HG03103 (cell line): ENCODE results near the gene ST6GALNAC4.
"Not testable (repeated sequence)": the region's sequence is repeated elsewhere in the genome, so short reads cannot be mapped to it uniquely, and the experiment has no call there.

Experiments used
- ATAC-seq: cut with Tn5 transposase; IDR thresholded peaks from one replicate; pipeline ENCODE4 v1.9.1; 2021; ENCODE audit warnings: low read depth; ENCODE audit not compliant: unreplicated experiment

Gene ST6GALNAC4

DNA sequence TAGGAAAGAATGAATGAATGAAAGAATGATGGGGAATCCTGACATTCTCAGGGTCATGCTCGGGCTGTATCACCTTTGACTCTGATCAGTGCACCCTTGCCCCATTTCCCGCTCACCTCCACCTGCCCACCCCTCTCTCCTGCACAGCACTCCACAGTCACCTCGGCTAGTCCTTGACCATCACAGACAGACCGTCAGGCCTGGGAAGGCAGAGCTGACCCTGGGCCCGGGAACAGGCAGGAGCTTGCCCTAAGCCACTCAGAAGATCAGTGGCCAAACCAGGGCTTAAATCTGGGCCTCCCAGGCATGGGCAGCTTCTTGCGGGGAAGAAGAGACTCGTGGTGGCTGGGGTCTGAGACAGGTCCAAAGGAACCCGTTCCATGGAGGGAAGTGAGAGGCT lies 21.0 kb downstream of the ST6GALNAC4 start:
- ATAC-seq, result no peak

DNA sequence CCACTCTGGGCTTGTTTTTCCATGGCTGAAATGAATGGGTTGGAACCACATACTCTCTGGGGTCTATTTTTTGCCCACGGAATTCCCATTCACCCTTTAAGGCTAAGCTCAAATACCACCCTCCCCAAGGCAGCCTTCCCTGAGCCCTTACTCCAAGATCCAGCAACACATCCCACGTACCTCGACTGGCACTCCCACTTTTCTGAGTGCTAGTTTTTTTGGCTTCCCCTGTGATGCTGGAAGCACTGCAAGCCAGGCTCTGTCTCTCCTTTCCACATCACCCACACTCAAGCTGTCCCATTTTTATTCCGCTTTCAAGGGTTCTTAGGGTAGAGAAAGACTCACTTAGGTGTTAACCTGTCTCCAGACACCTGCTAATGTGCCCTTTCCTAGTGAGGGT lies 23.4 kb downstream of the ST6GALNAC4 start:
- ATAC-seq, result no peak

DNA sequence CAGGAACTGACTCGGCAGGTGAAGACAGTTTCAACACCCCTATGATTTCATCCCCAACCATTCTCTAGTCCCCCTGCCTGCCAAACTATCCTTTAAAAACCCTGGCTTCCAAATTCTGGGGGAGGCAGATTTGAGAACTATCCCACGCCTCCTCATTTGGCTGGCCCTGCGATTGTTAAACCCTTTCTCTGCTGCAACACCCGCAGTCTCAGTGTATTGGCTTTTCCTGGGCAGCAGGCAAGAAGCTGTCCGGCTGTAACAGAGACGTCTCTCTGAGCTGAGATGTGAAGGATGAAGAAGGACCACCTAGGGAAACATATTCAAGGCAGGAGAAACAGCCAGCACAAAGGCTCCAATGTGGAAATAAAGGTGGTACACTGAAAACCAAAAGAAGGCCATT lies 24.0 kb downstream of the ST6GALNAC4 start:
- no peak for ATAC-seq

DNA sequence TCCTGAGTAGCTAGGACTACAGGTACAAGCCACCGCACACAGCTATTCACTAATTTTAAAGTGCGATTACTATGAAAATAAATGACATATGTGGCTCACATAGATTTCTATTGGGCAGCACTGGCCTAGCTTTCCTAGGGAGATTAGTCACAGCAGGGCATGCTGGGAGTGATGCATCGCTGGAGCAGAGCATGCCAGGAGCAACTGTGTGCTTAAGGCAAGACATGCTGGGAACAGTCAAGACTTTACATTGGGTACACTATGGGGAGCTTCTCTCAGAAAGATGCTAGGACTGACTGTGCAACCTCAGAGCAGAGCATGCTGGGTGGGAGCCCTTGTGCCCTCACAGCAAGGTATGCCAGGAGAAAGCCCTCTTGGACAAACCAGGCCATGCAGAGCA lies 26.8 kb downstream of the ST6GALNAC4 start:
- no peak for ATAC-seq

DNA sequence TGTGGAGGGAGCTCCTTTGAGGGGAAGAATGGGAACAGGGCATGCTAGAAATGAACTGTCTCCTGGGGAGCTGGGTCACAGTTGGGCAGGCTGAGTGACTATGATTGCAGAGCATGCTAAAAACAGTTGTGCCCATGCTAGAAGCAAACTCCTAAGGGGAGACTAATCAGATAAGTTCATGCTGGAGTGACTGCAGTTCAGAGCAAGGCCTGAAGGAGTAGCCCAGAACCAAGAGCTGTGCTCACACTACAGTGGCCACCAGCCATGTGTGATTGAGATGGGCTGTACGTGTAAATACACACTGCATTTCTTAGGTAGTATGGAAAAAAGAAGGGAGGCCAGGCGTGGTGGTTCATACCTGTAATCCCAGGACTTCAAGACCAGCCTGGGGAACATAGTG lies 29.0 kb downstream of the ST6GALNAC4 start:
- no peak for ATAC-seq

DNA sequence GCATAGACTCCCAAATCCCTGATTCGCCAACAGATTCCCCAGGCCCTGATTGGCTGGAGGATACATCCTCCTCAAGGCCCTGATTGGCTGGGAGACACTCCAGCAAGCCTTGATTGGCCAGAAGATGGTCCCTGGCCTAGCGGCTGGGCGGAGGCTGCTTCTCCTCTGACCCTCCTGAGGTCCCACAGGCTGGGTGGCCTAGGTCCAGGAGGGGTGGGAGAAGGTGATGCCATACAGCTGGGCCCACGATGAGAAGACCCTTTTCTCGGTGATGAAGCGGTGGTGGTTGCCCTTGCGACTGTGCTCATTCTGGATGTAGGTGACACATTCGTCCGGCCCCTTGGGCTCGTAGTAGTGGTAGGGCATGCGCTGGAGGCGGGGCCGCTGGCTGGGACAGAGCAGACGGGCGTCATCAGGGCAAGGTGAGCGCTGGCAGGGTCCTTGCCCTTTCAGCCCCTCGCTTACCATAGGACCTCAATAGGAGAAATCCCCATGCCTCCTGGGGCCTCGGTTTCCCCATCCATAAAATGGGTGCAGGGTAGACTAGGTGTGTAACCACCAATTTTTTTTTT lies 30.4 kb downstream of the ST6GALNAC4 start:
- no peak for ATAC-seq

DNA sequence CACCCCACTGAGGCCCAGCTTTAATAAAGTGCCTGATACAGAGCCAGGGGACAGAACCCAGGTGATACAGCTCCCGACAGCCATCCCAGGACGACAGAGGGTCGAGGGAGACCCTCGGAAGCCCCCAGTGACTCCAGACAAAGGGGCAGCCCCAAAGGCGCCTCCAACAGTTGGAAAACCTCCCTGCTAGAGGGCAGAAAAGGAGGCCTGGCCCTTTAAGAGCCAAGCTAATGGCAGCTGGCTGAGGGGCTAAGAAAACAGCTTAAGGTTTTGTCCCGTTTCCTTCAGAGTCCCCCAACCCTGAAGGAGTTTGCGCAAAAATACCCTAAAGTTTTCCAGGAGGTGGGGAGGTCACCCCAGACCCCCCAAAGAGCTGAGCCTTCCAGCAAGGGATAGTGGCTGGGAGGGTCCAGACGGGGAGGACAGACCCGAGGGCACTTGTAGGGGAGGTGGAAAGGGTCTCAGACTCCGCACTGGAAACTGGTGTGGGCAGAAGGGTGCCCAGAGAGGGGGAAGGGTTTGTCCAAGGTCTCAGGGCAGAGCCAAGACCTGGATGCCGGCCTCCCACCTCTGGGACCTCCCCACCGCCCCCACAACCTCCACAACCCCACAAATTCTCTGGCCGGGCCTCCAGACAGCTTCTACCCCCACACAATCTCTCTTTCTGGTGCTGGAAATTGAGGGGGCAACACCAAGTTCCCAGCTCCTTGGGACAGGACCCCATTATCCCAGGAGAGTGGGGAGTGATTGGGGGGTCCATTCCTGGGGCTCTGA lies 31.1 kb downstream of the ST6GALNAC4 start:
- ATAC-seq, result no peak

DNA sequence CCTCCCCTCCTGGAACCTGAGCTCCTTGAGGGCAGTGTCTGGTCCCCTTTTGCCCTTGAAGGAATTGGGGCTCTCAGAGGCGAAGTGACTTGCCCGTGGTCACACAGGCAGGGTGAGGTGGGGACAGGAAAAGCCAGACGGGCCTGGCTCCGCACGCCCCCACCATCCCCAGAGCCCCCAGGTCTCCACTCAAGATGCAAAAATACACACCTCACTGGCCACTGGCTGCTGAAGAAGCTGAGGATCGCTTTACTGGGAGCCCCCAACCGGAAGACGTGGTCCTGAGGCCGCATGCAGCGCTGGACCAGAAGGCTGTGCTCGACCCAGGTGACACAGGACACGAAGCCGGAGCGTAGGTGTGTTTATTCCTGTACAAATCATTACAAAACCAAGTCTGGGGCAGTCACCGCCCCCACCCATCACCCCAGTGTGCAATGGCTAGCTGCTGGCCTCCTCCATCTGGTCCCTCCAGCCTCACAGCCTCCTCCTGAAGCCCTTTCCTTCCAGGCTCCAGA lies 31.8 kb downstream of the ST6GALNAC4 start:
- ATAC-seq, result no peak

DNA sequence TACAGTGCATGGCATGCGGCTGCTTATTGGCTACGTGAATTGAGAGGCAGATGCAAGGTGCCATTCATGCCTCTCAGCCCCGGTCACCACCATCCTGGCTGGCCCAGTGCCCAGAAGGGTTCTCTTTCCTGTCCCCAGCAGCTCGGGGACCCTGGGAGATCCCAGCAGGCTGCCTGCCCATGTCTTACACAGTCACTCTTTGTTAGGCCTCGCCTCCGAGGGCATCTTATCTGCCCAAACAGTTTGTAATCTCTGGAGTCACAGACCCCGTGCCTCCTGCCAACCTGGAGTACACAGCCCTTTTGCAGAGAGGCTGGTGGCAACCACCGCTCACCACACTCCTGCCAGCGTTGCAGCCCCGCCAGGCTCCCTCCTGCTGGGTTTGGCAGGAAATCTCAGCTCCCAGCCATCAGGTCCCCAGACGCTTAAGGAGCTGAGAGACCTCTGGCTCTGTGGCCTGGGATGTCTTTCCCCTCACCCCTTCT lies 32.4 kb downstream of the ST6GALNAC4 start:
- no peak for ATAC-seq

DNA sequence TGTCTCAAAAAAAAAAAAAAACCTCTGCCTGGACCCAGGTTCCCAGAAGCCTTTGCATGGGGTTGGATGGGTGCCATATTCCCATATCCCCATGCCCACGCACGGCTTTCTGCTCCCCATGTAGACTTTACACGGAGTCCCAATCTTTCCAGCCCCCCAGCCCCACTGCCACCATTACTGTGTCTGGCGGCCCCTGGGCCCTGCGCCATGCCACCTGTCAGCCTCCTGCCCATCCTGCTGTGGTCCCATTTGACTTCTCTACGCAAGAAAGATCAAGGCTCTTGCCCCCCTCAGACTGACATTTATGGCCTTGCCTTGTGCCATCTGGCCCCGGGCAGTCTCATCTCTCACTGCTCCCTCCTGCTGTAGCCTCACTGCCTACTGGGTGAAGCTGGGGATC lies 32.9 kb downstream of the ST6GALNAC4 start:
- no peak for ATAC-seq

DNA sequence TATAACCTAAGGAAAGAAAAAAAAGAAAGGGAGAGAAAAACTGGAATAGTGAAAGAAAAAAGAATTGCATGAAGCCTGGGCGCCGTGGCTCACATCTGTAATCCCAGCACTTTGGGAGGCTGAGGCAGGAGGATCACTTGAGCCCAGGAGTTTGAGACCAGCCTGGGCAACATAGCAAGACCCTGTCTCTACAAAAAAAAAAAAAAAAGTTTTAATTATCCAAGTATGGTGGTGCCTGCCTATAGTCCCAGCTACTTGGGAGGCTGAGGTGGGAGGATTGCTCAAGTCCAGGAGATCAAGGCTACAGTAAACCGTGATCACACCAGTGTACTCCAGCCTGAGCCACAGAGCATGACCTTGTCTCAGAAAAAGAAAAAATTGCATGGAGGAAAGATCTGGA lies 35.1 kb downstream of the ST6GALNAC4 start:
- ATAC-seq, result not testable (repeated sequence)

DNA sequence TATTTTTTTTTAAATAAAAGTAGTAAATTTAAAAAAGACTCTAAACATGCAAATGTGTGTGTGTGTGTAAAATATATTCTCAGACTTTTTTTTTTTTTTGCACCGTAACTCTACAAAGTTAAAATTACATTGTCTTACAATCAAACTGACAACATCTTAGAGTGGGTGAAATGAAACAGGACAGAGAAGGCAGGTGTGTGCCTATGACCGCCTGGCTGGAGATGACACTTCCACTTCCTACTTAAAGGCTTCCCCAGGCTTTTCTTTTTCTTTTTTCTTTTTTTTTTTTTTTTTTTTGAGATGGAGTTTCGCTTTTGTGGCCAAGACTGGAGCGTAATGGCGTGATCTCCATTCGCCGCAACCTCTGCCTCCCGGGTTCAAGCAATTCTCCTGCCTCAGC lies 36.7 kb downstream of the ST6GALNAC4 start:
- ATAC-seq, result no peak

DNA sequence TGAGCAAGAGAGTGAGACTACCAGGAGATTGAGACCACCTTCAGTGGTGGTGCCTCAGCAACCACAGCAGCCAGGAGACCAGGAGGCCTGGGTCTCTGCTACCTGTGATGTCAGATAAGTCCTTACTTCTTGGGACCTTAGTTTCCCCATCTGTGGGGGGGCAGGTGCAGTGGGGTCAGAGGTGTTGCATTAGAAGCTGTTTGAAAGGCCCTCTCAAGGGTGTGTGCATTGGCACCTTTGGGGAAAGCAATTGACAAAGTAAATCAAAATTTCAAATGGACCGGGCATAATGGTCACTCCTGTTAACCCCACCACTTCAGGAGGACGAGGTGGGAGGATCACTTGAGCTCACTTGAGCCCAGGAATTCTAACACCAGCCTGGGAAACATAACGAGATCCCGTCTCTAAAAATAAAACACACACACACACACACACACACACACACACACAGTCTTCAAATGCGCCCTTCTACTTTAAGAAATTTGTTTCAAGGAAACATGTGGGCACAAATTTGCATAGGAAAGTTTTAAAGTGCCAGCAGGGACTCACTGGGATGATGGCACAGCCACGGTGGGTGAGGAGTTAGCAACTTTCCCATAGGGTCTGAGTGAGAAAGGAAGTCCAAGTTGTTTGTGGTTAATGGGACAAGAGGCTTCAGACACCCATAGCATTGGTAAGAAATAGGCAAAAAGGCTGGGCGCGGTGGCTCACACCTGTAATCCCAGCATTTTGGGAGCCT lies 38.0 kb downstream of the ST6GALNAC4 start:
- no peak for ATAC-seq

DNA sequence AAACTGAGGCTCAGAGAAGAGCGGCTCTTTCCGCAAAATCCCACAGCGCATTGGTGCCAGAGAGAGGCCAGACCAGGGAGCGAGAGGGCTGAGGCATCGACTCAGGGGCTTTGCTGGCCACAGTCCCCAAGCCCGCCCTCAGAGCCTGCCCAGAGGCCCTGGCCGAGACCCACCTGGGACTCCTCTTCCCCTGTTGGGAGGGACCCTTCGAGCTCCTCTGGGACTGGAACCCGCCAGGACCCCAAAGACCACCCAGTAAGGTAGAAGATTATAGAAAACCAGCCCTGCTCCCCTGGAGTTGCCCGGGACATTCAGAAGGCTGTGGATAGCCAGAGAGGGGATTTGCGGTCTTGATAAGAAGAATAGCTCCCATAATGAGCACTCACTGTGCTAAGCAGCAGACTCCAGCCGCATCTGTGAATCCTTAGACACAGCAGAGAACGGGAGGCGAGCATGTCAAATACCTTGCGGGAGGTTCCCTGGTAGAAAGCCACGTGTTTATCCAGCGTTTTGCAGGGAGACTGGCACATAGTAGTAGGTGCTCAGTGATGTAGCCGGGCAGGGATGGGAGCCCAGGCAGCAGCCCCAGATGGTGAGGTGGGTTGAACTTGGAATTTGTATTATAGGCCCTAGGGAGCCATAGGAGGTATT lies 38.7 kb downstream of the ST6GALNAC4 start:
- no peak for ATAC-seq

DNA sequence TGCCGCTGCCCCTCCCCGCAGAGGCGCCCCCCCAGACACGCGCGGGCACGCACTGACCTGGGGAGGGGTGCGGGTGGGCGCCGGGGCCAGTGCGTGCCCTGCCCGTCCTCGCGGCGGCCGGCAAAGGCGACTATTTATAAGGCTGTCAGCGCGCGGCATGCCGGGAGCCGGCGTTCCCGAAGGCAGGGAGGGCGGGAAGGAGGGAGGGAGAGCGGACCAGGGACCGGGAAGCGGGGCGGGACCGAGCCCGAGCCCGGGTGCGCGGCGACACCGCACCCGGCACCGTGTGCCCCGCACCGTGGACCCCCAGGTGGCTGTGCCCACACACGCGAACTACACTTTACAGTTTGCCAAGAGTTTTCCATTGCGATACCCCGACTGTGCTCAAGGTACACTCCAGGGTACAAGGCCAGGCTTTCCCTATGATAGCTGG lies 39.3 kb downstream of the ST6GALNAC4 start, which contains the start of gene AK1:
Gene AK1, minus strand, starts transcription at position 110 of the 433 bp plus-strand sequence. CDS start 3,058 bp downstream, outside the sequence.
- no peak for ATAC-seq

DNA sequence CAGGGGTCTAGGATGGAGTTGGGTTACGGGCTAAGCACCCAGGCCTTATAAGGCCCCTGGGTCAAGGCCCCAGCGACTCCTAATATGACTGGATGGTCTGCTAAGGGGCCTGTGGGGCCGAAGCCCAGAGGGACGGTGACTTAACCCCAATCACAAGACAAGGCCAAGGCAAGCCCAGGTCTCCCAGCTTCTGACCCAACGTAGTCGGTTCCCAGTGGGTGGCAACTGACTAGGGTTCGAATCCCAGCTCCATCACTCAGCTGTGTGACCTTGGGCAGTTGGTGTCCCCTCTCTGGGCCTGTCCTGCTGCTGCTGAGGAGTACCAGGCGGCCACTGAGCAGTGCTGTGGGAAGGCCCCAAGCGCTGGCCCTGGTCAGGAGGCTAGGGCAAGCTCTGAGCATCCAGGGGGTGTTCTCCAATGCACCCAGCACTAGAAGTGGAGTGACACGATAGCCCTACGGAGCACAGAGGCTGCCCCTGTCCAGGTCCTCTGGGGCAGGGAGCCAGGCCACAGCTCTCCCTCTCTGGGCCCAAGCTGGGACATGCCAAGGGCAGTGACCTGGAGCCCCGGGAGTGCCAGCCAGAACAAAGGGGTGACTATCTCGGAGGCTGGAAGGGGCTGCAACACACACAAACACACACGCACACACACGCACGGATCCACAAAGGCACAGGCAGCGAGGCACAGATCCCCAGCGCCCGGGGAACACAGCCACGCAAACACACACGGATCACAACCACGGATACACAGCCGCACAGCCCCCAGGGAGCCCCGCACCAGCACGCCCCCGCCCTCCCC lies 39.9 kb downstream of the ST6GALNAC4 start:
- no peak for ATAC-seq

DNA sequence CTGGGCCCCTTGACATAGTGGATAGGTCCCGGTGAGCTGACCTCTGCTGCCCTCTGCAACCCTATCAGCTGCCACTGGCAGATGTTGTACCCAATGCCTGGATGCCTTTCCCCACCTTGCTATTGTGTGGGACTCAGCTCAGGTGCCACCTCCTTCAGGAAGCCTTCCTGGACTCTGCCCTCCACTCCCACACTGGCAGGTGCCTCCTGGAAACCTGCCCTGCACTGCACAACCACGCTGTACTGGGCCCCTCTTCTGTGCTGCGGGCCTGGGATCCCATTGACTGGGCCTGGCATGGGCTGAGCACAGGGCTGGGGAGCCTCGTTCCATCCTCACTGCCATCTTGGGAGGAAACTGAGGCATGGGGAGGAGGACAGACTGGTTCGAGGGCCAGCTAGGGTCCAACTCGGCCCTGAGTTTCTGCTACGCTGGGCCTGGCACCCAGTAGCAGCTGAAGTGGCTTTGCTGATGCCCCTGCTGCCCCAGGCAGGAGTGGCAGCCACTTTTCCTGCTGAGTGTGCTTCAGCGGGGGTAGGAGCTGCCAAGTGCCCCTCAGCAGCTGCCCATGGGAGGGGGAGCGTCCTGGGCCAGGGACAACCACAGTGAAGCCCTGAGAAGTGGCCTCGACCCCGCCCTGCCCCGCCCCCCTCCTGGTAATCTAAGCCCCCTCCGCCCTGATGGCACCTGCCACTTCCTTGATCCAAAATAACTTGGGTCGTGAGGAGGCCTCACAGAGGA lies 40.6 kb downstream of the ST6GALNAC4 start:
- no peak for ATAC-seq

DNA sequence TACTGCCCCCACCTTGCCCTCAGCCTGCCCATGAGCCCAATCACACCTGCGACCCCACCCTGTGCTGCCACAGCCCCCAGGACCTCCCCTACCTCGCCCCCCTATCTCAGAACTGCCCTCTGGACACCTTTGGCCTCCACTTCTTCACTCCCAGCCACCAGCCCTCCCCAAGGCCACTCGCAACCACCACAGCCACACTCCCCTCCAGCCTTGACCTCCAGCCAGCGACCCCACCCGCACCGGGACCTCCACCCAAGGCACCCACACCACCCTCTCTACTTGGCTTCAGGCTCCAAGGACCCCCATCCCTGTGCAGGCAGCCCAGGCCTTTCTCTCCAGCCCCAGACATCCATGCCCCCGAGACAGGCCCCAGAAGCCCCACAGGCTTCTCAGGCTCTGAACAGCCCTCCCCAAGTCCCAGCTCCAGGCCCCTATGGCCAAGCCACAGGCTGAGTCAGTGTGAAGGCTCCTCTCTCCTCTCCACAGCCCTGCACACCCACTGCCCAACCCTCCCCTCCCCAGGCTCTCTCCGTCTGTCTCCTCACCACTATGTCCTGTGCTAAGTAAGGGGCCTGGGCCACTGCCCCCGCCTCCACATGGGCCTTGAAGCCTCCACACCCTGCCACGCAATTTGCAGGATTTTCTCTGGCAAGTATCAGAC lies 41.4 kb downstream of the ST6GALNAC4 start:
- no peak for ATAC-seq
